K562 (cell line): Measurements from ENCODE around the gene DGCR6L. TPM values are rescaled to one million over a fixed set of nuclear protein-coding genes. Genes with fewer than 3 reads are reported as not detected.

Experiments
- BCOR ChIP-seq: fragments of 450-650 bp; IDR thresholded peaks from 2 replicates; pipeline ENCODE4 v1.6.1; 2016
- CBX3 ChIP-seq, 2 experiments: IDR thresholded peaks; 1 replicate in 1 of 2; 2 replicates in 1 of 2; pipeline ENCODE4 v1.6.1; 2012; ENCODE audit warnings: inconsistent platforms in 2 of 2, low read length in 2 of 2, borderline replicate concordance in 1 of 2, control low read depth in 1 of 2
- CBX8 ChIP-seq: fragments of 200-600 bp; sonication (generic); IDR thresholded peaks from 2 replicates; pipeline ENCODE4 v1.6.1; 2012; ENCODE audit warnings: borderline replicate concordance, mixed run types, low read depth, mild to moderate bottlenecking, moderate library complexity, mixed read lengths, low read length, control low read depth, inconsistent platforms; ENCODE audit not compliant: poor library complexity, severe bottlenecking; ENCODE audit errors: extremely low read depth
- FIP1L1 ChIP-seq: fragments of 200-400 bp; formaldehyde crosslinking; IDR thresholded peaks from 2 replicates; pipeline ENCODE4 v1.6.1; 2018; ENCODE audit warnings: mild to moderate bottlenecking, low read depth, low read length; ENCODE audit not compliant: poor library complexity, severe bottlenecking
- GABPB1 ChIP-seq: sonication (generic); formaldehyde crosslinking; IDR thresholded peaks from 2 replicates; pipeline ENCODE4 v1.8.0; 2022; ENCODE audit warnings: mild to moderate bottlenecking, missing genetic modification reagents
- GATAD2A ChIP-seq: fragments of 450-650 bp; IDR thresholded peaks from 2 replicates; pipeline ENCODE4 v1.6.1; 2017
- GTF2F1 ChIP-seq: IDR thresholded peaks from 2 replicates; pipeline ENCODE4 v1.6.1; 2011; ENCODE audit warnings: low read depth, low read length, improper control_type of control experiment
- MYNN ChIP-seq, 2 experiments: sonication (generic); formaldehyde crosslinking in 1 of 2; IDR thresholded peaks; 2 replicates each; pipeline versions ENCODE4 v1.5.0 to v1.6.1; 2016 to 2020; ENCODE audit warnings: antibody characterized with exemption in 1 of 2, missing genetic modification reagents in 1 of 2
- PTTG1 ChIP-seq: fragments of 450-650 bp; IDR thresholded peaks from 2 replicates; pipeline ENCODE4 v1.6.1; 2016; ENCODE audit warnings: low read depth, mild to moderate bottlenecking, missing genetic modification characterization, missing compliant biosample characterization
- SUPT5H ChIP-seq: fragments of 450-650 bp; IDR thresholded peaks from 2 replicates; pipeline ENCODE4 v1.6.1; 2016
- TAL1 ChIP-seq: fragments of 450-650 bp; IDR thresholded peaks from 2 replicates; pipeline ENCODE4 v1.6.1; 2016; ENCODE audit warnings: mild to moderate bottlenecking
- XRCC4 ChIP-seq: IDR thresholded peaks from one replicate; pipeline ENCODE4 v1.6.1; 2011; ENCODE audit not compliant: insufficient read depth, insufficient read length; ENCODE audit errors: extremely low read depth
- ZBTB7A ChIP-seq: IDR thresholded peaks from 2 replicates; pipeline ENCODE4 v1.6.1; 2011; ENCODE audit warnings: low read depth, mild to moderate bottlenecking, low read length, moderate library complexity, borderline replicate concordance; ENCODE audit not compliant: control insufficient read depth
- ZFP36 ChIP-seq: fragments of 150-350 bp; IDR thresholded peaks from 2 replicates; pipeline ENCODE4 v1.6.1; 2018; ENCODE audit warnings: low read length, low read depth; ENCODE audit not compliant: partially characterized antibody
- ZNF764 ChIP-seq: fragments of 250-450 bp; sonication (Bioruptor Pico); IDR thresholded peaks from 2 replicates; pipeline ENCODE4 v1.4.0; 2020; ENCODE audit warnings: low read depth, mild to moderate bottlenecking, moderate library complexity
- polyA plus RNA-seq, 8 experiments: library from polyadenylated mRNA; depleted of rRNA in 4 of 8; stranded (reverse) in 5 of 8; unstranded in 3 of 8; fragments of >200 nt; fragmentation: Nextera tagmentation in 2 of 8; fragmentation: Illumina TruSeq in 1 of 8; extraction: Ambion mirVana in 2 of 8; extraction: Trizol in 1 of 8; gene quantifications; 2 replicates each; pipeline versions ENCODE4 v1.2.1 to v1.2.3, GENCODE V29; 2011 to 2014; ENCODE audit warnings: inconsistent platforms in 1 of 8, missing spikeins in 1 of 8
- total RNA-seq, 7 experiments: library from RNA; depleted of rRNA in 6 of 7; stranded (reverse); fragments of >200 nt in 6 of 7; fragmentation: Illumina TruSeq in 2 of 7; extraction: Trizol in 2 of 7; gene quantifications; 2 replicates each; pipeline versions ENCODE4 v1.2.1 to v1.2.3, GENCODE V29; 2011 to 2021; ENCODE audit warnings: low replicate concordance in 1 of 7
- TF ChIP-seq, protein P1 (sequence below): fragments of 250-450 bp; sonication (Bioruptor Pico); IDR thresholded peaks from 2 replicates; pipeline ENCODE4 v1.4.0; 2020; ENCODE audit warnings: mild to moderate bottlenecking, moderate library complexity, borderline replicate concordance
- TF ChIP-seq, protein P2 (sequence below): sonication (generic); formaldehyde crosslinking; IDR thresholded peaks from 2 replicates; pipeline ENCODE4 v1.8.1; 2023; ENCODE audit warnings: mild to moderate bottlenecking, missing genetic modification reagents
- TF ChIP-seq, protein P3 (sequence below): fragments of 450-650 bp; formaldehyde crosslinking; IDR thresholded peaks from 2 replicates; pipeline ENCODE4 v1.4.0; 2020; ENCODE audit warnings: mild to moderate bottlenecking, moderate library complexity
- TF ChIP-seq, protein P4 (sequence below), 2 experiments: fragments of 250-450 bp in 1 of 2; fragments of 450-650 bp in 1 of 2; sonication (Bioruptor Pico) in 1 of 2; IDR thresholded peaks; 2 replicates each; pipeline versions ENCODE4 v1.6.1 to v1.8.0; 2016 to 2021; ENCODE audit warnings: mild to moderate bottlenecking in 2 of 2, moderate library complexity in 2 of 2, missing compliant biosample characterization in 1 of 2, missing genetic modification characterization in 1 of 2

Gene DGCR6L
- total and polyA plus RNA-seq, 9 of the 15 experiments (the other 6 are each of a cell fraction or from before 2014, with no cell fraction given) = 3.6 to 151 (median 51.0) TPM

DNA sequence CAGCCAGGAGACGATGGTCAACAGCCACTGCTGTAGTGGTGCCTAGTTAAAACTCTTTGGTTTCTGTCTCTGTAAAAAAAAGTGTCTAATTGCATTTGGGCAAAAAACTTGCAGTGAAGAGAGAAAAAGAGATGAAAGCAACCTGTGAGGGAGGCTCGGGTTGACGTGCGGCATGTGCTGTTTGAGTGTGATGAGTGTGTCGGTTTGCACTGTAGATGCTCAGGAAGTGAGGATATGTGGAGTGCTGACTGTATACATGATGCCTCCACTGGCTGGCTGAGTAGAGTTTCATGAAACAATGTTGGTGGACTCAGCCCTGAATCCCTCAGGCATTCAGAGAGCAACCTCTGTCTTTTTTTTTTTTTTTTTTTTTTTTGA, 4.3 kb upstream of the DGCR6L start (continued):
- TF ChIP-seq, protein P1, sequence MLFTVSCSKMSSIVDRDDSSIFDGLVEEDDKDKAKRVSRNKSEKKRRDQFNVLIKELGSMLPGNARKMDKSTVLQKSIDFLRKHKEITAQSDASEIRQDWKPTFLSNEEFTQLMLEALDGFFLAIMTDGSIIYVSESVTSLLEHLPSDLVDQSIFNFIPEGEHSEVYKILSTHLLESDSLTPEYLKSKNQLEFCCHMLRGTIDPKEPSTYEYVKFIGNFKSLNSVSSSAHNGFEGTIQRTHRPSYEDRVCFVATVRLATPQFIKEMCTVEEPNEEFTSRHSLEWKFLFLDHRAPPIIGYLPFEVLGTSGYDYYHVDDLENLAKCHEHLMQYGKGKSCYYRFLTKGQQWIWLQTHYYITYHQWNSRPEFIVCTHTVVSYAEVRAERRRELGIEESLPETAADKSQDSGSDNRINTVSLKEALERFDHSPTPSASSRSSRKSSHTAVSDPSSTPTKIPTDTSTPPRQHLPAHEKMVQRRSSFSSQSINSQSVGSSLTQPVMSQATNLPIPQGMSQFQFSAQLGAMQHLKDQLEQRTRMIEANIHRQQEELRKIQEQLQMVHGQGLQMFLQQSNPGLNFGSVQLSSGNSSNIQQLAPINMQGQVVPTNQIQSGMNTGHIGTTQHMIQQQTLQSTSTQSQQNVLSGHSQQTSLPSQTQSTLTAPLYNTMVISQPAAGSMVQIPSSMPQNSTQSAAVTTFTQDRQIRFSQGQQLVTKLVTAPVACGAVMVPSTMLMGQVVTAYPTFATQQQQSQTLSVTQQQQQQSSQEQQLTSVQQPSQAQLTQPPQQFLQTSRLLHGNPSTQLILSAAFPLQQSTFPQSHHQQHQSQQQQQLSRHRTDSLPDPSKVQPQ (CRISPR knock-in tag) = no peak
- TF ChIP-seq GABPB1 (CRISPR knock-in tag) = no peak
- no peak for TF ChIP-seq CBX8
- TF ChIP-seq, protein P2, sequence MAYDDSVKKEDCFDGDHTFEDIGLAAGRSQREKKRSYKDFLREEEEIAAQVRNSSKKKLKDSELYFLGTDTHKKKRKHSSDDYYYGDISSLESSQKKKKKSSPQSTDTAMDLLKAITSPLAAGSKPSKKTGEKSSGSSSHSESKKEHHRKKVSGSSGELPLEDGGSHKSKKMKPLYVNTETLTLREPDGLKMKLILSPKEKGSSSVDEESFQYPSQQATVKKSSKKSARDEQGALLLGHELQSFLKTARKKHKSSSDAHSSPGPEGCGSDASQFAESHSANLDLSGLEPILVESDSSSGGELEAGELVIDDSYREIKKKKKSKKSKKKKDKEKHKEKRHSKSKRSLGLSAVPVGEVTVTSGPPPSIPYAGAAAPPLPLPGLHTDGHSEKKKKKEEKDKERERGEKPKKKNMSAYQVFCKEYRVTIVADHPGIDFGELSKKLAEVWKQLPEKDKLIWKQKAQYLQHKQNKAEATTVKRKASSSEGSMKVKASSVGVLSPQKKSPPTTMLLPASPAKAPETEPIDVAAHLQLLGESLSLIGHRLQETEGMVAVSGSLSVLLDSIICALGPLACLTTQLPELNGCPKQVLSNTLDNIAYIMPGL (CRISPR knock-in tag) = no peak
- no peak for TF ChIP-seq GTF2F1
- no peak for TF ChIP-seq PTTG1
- TF ChIP-seq, protein P3, sequence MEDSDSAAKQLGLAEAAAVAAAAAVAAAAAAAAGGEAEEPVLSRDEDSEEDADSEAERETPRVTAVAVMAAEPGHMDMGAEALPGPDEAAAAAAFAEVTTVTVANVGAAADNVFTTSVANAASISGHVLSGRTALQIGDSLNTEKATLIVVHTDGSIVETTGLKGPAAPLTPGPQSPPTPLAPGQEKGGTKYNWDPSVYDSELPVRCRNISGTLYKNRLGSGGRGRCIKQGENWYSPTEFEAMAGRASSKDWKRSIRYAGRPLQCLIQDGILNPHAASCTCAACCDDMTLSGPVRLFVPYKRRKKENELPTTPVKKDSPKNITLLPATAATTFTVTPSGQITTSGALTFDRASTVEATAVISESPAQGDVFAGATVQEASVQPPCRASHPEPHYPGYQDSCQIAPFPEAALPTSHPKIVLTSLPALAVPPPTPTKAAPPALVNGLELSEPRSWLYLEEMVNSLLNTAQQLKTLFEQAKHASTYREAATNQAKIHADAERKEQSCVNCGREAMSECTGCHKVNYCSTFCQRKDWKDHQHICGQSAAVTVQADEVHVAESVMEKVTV (CRISPR knock-in tag) = no peak
- no peak for TF ChIP-seq MYNN (IDR thresholded peaks at IDR 0.05)
- TF ChIP-seq MYNN (CRISPR knock-in tag; IDR thresholded peaks at IDR 0.05) = no peak
- 0 out of 2 replicates have a peak, but pooled peaks have one; percentile 35 for TF ChIP-seq ZBTB7A
- TF ChIP-seq TAL1 = no peak
- TF ChIP-seq, protein P4, sequence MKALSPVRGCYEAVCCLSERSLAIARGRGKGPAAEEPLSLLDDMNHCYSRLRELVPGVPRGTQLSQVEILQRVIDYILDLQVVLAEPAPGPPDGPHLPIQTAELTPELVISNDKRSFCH (CRISPR knock-in tag; IDR thresholded peaks at IDR 0.05) = no peak
- TF ChIP-seq, protein P4 (tag; IDR thresholded peaks at IDR 0.05) = 0 out of 2 replicates have a peak, but pooled peaks have one; percentile 9
- TF ChIP-seq BCOR = no peak
- no peak for TF ChIP-seq FIP1L1
- TF ChIP-seq CBX3 (IDR thresholded peaks at IDR 0.05; ENCODE audit: borderline replicate concordance in 1 of 2, low read length in 2 of 2) = peak in 1 of 2 experiments; percentile 78; a peak in 1 of 3 replicates
- no peak for TF ChIP-seq XRCC4
- no peak for TF ChIP-seq GATAD2A
- no peak for TF ChIP-seq ZNF764
- TF ChIP-seq SUPT5H = no peak
- TF ChIP-seq ZFP36 = no peak
